Skeletal muscle satellite cell (primary cell): ENCODE data around the gene LRRC56.

Source experiments
- H3K27me3 ChIP-seq: 2 replicates; pipeline ENCODE4 v1.7.0; 2013; ENCODE audit warnings: low read length; ENCODE audit not compliant: control insufficient read depth, insufficient read depth
- H3K36me3 ChIP-seq: 2 replicates; pipeline ENCODE4 v1.7.0; 2013; ENCODE audit warnings: mild to moderate bottlenecking, control low read depth, low read length; ENCODE audit not compliant: insufficient read depth
- H3K4me1 ChIP-seq: 2 replicates; pipeline ENCODE4 v1.7.0; 2013; ENCODE audit warnings: low read length; ENCODE audit not compliant: control insufficient read depth, insufficient read depth
- H3K4me2 ChIP-seq: 2 replicates; pipeline ENCODE4 v1.7.0; 2013; ENCODE audit warnings: mild to moderate bottlenecking, low read length
- H3K4me3 ChIP-seq: 2 replicates; pipeline ENCODE4 v1.7.0; 2013; ENCODE audit warnings: low read length
- H3K9ac ChIP-seq: 2 replicates; pipeline ENCODE4 v1.7.0; 2013; ENCODE audit warnings: mild to moderate bottlenecking, low read depth, low read length, moderate library complexity
- H3K9me3 ChIP-seq: replicated peaks from 2 replicates; pipeline ENCODE4 v1.7.0; 2013; ENCODE audit warnings: mild to moderate bottlenecking, control low read depth, low read length

LRRC56 gene

GRCh38 chr11:538431-539051, 1.2 kb downstream of the LRRC56 start:
- Histone ChIP-seq H3K4me1 (peaks cover 24% of the 10 kb centered on the region), H3K36me3 (peaks cover 5% of the 10 kb centered on the region), H3K27me3 (no peaks in the 10 kb centered on the region), H3K4me2 (no peak overlapping the region), H3K9me3 (no peaks in the 10 kb centered on the region), H3K9ac (no peak overlapping the region), H3K4me3 (no peak overlapping the region)

- Histone ChIP-seq H3K4me1 (peaks cover 17% of the 10 kb centered on the region), H3K4me2 (no peak overlapping the region), H3K27me3 (no peaks in the 10 kb centered on the region), H3K9ac (no peak overlapping the region), H3K36me3 (no peaks in the 10 kb centered on the region), H3K9me3 (no peaks in the 10 kb centered on the region), H3K4me3 (no peak overlapping the region)
Measured at GRCh38 chr11:539971-540481, 2.7 kb downstream of the LRRC56 start.

GRCh38 chr11:540583-541432, 3.5 kb downstream of the LRRC56 start:
- Histone ChIP-seq H3K4me2 (no peak overlapping the region), H3K4me3 (no peak overlapping the region), H3K27me3 (no peaks in the 10 kb centered on the region), H3K9me3 (no peaks in the 10 kb centered on the region), H3K36me3 (no peaks in the 10 kb centered on the region), H3K4me1 (peaks cover 17% of the 10 kb centered on the region), H3K9ac (no peak overlapping the region)

GRCh38 chr11:541433-541885, 4.1 kb downstream of the LRRC56 start:
- Histone ChIP-seq H3K4me3 (no peak overlapping the region), H3K9ac (no peak overlapping the region), H3K9me3 (no peaks in the 10 kb centered on the region), H3K27me3 (no peaks in the 10 kb centered on the region), H3K4me1 (peaks cover 12% of the 10 kb centered on the region), H3K36me3 (no peaks in the 10 kb centered on the region), H3K4me2 (no peak overlapping the region)

GRCh38 chr11:544817-545166, 7.5 kb downstream of the LRRC56 start:
- Histone ChIP-seq H3K9me3 (no peaks in the 10 kb centered on the region), H3K9ac (no peak overlapping the region), H3K27me3 (peaks cover under 1% of the 10 kb centered on the region), H3K36me3 (no peaks in the 10 kb centered on the region), H3K4me2 (no peak overlapping the region), H3K4me1 (no peaks in the 10 kb centered on the region), H3K4me3 (no peak overlapping the region)

- H3K4me2 ChIP-seq: no peak overlapping the region
- no peaks in the 10 kb centered on the region for H3K9me3 ChIP-seq
- no peak overlapping the region for H3K9ac ChIP-seq
- H3K4me1 ChIP-seq: no peaks in the 10 kb centered on the region
- no peak overlapping the region for H3K4me3 ChIP-seq
- peaks cover 2% of the 10 kb centered on the region for H3K27me3 ChIP-seq
- no peaks in the 10 kb centered on the region for H3K36me3 ChIP-seq
Measured at GRCh38 chr11:545171-545570, 7.8 kb downstream of the LRRC56 start.

- Histone ChIP-seq H3K9ac (no peak overlapping the region), H3K27me3 (peaks cover 2% of the 10 kb centered on the region), H3K9me3 (no peaks in the 10 kb centered on the region), H3K4me2 (no peak overlapping the region), H3K4me3 (no peak overlapping the region), H3K36me3 (no peaks in the 10 kb centered on the region), H3K4me1 (no peaks in the 10 kb centered on the region)
Measured at GRCh38 chr11:548700-549603, 11.6 kb downstream of the LRRC56 start.

GRCh38 chr11:550021-550745, 12.9 kb downstream of the LRRC56 start:
- Histone ChIP-seq H3K4me3 (no peak overlapping the region), H3K36me3 (no peaks in the 10 kb centered on the region), H3K27me3 (peaks cover 7% of the 10 kb centered on the region), H3K9me3 (no peaks in the 10 kb centered on the region), H3K9ac (no peak overlapping the region), H3K4me2 (no peak overlapping the region), H3K4me1 (peaks cover 4% of the 10 kb centered on the region)

- H3K4me2 ChIP-seq: no peak overlapping the region
Measured at GRCh38 chr11:550746-551085, 13.4 kb downstream of the LRRC56 start.

GRCh38 chr11:551131-551530, 13.8 kb downstream of the LRRC56 start:
- Histone ChIP-seq H3K9me3 (no peaks in the 10 kb centered on the region), H3K4me1 (peaks cover 4% of the 10 kb centered on the region), H3K27me3 (peaks cover 13% of the 10 kb centered on the region), H3K4me3 (no peak overlapping the region), H3K36me3 (no peaks in the 10 kb centered on the region), H3K9ac (no peak overlapping the region), H3K4me2 (no peak overlapping the region)

More at GRCh38 chr11:550746-551085, 13.4 kb downstream of the LRRC56 start:
- no peak overlapping the region for H3K4me3 ChIP-seq
- H3K36me3 ChIP-seq: no peaks in the 10 kb centered on the region
- peaks cover 11% of the 10 kb centered on the region for H3K27me3 ChIP-seq
- H3K4me1 ChIP-seq: peaks cover 4% of the 10 kb centered on the region
- H3K9ac ChIP-seq: no peak overlapping the region
- no peaks in the 10 kb centered on the region for H3K9me3 ChIP-seq

GRCh38 chr11:551596-551995, 14.3 kb downstream of the LRRC56 start:
- peaks cover 18% of the 10 kb centered on the region for H3K27me3 ChIP-seq
- H3K4me1 ChIP-seq: peaks cover 4% of the 10 kb centered on the region
- no peaks in the 10 kb centered on the region for H3K9me3 ChIP-seq
- H3K9ac ChIP-seq: no peak overlapping the region
- H3K4me2 ChIP-seq: no peak overlapping the region
- H3K4me3 ChIP-seq: no peak overlapping the region
- no peaks in the 10 kb centered on the region for H3K36me3 ChIP-seq
